HG03108 (cell line): Measurements from ENCODE around the gene TRAPPC4.
A peak's percentile ranks its signal among the peaks of the same experiment; 100 is the strongest.
"Not testable (repeated sequence)": the region's sequence is repeated elsewhere in the genome, so short reads cannot be mapped to it uniquely, and the experiment has no call there.

Source experiments
- ATAC-seq: cut with Tn5 transposase; IDR thresholded peaks from one replicate; pipeline ENCODE4 v1.9.1; 2021; ENCODE audit warnings: moderate library complexity; ENCODE audit not compliant: unreplicated experiment

TRAPPC4 gene

GRCh38 chr11:119012629-119013170 is 5.9 kb upstream of the TRAPPC4 start:
- no peak for ATAC-seq

- ATAC-seq: no peak
Observed at GRCh38 chr11:119014209-119014924, 4.2 kb upstream of the TRAPPC4 start.

- no peak for ATAC-seq
Observed at GRCh38 chr11:119015054-119015611, 3.4 kb upstream of the TRAPPC4 start.

GRCh38 chr11:119016216-119017009 is 2.2 kb upstream of the TRAPPC4 start:
- ATAC-seq: no peak

- not testable (repeated sequence) for ATAC-seq
Observed at GRCh38 chr11:119017377-119017776, 1.2 kb upstream of the TRAPPC4 start.

- ATAC-seq: no peak
Observed at GRCh38 chr11:119019996-119020395, 1.4 kb downstream of the TRAPPC4 start.

- no peak for ATAC-seq
Observed at GRCh38 chr11:119021631-119022030, 3.1 kb downstream of the TRAPPC4 start.

GRCh38 chr11:119023741-119024140 is 5.2 kb downstream of the TRAPPC4 start:
- no peak for ATAC-seq

- no peak for ATAC-seq
Observed at GRCh38 chr11:119024430-119025098, 6.0 kb downstream of the TRAPPC4 start.

- no peak for ATAC-seq
Observed at GRCh38 chr11:119025099-119025473, 6.5 kb downstream of the TRAPPC4 start.

- ATAC-seq: no peak
Observed at GRCh38 chr11:119025541-119025940, 7.0 kb downstream of the TRAPPC4 start.

GRCh38 chr11:119025978-119026766 is 7.6 kb downstream of the TRAPPC4 start:
- ATAC-seq: no peak

GRCh38 chr11:119026970-119027369 is 8.4 kb downstream of the TRAPPC4 start:
- no peak for ATAC-seq

GRCh38 chr11:119027561-119028345 is 9.2 kb downstream of the TRAPPC4 start:
- ATAC-seq: no peak

GRCh38 chr11:119028346-119029068 is 9.9 kb downstream of the TRAPPC4 start:
- no peak for ATAC-seq

GRCh38 chr11:119029069-119029339 is 10.4 kb downstream of the TRAPPC4 start:
- no peak for ATAC-seq

- no peak for ATAC-seq
Observed at GRCh38 chr11:119029340-119030028, 10.9 kb downstream of the TRAPPC4 start.

- ATAC-seq: peak; percentile 14
Observed at GRCh38 chr11:119030029-119030328, 11.4 kb downstream of the TRAPPC4 start.
